HepG2 (cell line): Measurements from ENCODE around the gene PRSS48. TPM values are rescaled to one million over a fixed set of nuclear protein-coding genes. Genes with fewer than 3 reads are reported as not detected.

Experiments
- CBFB ChIP-seq: sonication (generic); formaldehyde crosslinking; IDR thresholded peaks from 2 replicates; pipeline ENCODE4 v1.4.0; 2020; ENCODE audit warnings: missing genetic modification reagents
- CEBPB ChIP-seq: IDR thresholded peaks from 2 replicates; pipeline ENCODE4 v1.6.1; 2011; ENCODE audit warnings: low read depth, low read length, improper control_type of control experiment, borderline replicate concordance
- FOXO4 ChIP-seq: sonication (generic); formaldehyde crosslinking; conservative IDR thresholded peaks from 2 replicates; pipeline ENCODE4 v1.8.1; 2023; ENCODE audit warnings: missing genetic modification reagents
- GTF2F1 ChIP-seq: fragments of 150-350 bp; IDR thresholded peaks from 2 replicates; pipeline ENCODE4 v1.6.1; 2014; ENCODE audit warnings: low read length
- HNF4A ChIP-seq: sonication (generic); formaldehyde crosslinking; IDR thresholded peaks from 2 replicates; pipeline ENCODE4 v1.4.0; 2020; ENCODE audit warnings: missing genetic modification reagents
- HNRNPK ChIP-seq: fragments of 200-400 bp; formaldehyde crosslinking; IDR thresholded peaks from 2 replicates; pipeline ENCODE4 v1.6.1; 2018; ENCODE audit warnings: low read length, low read depth, moderate library complexity, mild to moderate bottlenecking; ENCODE audit not compliant: poor library complexity, severe bottlenecking
- IKZF4 ChIP-seq: sonication (generic); formaldehyde crosslinking; IDR thresholded peaks from 2 replicates; pipeline ENCODE4 v1.5.1; 2020; ENCODE audit warnings: borderline replicate concordance, mild to moderate bottlenecking, low read depth, missing genetic modification reagents; ENCODE audit errors: not compliant biosample characterization
- KDM6A ChIP-seq: IDR thresholded peaks from 2 replicates; pipeline ENCODE4 v1.6.1; 2016; ENCODE audit warnings: low read depth
- KLF15 ChIP-seq: sonication (generic); formaldehyde crosslinking; IDR thresholded peaks from 2 replicates; pipeline ENCODE4 v1.8.1; 2023; ENCODE audit warnings: borderline replicate concordance, mild to moderate bottlenecking, inconsistent platforms, missing genetic modification reagents, mixed read lengths
- MAX ChIP-seq: IDR thresholded peaks from 2 replicates; pipeline ENCODE4 v1.6.1; 2012; ENCODE audit warnings: inconsistent platforms
- MED13 ChIP-seq: sonication (generic); formaldehyde crosslinking; IDR thresholded peaks from 2 replicates; pipeline ENCODE4 v1.5.0; 2020; ENCODE audit warnings: missing genetic modification reagents
- MEF2D ChIP-seq: sonication (generic); formaldehyde crosslinking; IDR thresholded peaks from 2 replicates; pipeline ENCODE4 v1.5.1; 2020; ENCODE audit warnings: mild to moderate bottlenecking, missing genetic modification reagents
- MIXL1 ChIP-seq: IDR thresholded peaks from 2 replicates; pipeline ENCODE4 v1.6.1; 2016
- MTA3 ChIP-seq: sonication (generic); formaldehyde crosslinking; IDR thresholded peaks from 2 replicates; pipeline ENCODE4 v1.4.0; 2020; ENCODE audit warnings: missing genetic modification reagents
- MXD4 ChIP-seq: IDR thresholded peaks from 2 replicates; pipeline ENCODE4 v1.6.1; 2016; ENCODE audit warnings: mild to moderate bottlenecking, missing biosample characterization, missing genetic modification reagents
- PAF1 ChIP-seq: IDR thresholded peaks from 2 replicates; pipeline ENCODE4 v1.6.1; 2016; ENCODE audit warnings: missing genetic modification reagents, missing compliant biosample characterization
- PHF5A ChIP-seq: IDR thresholded peaks from one replicate; pipeline ENCODE4 v1.6.1; 2018; ENCODE audit warnings: low read depth, missing genetic modification reagents; ENCODE audit not compliant: unreplicated experiment
- REPIN1 ChIP-seq: sonication (generic); formaldehyde crosslinking; IDR thresholded peaks from 2 replicates; pipeline ENCODE4 v1.8.0; 2022; ENCODE audit warnings: missing genetic modification reagents, low read depth, mild to moderate bottlenecking, borderline replicate concordance
- SETDB1 ChIP-seq: sonication (generic); formaldehyde crosslinking; IDR thresholded peaks from 2 replicates; pipeline ENCODE4 v1.5.1; 2020; ENCODE audit warnings: missing genetic modification reagents, mild to moderate bottlenecking, borderline replicate concordance
- SNAPC2 ChIP-seq: sonication (generic); formaldehyde crosslinking; IDR thresholded peaks from 2 replicates; pipeline ENCODE4 v1.8.1; 2022; ENCODE audit warnings: mild to moderate bottlenecking, missing genetic modification reagents
- SP4 ChIP-seq: sonication (generic); formaldehyde crosslinking; IDR thresholded peaks from 2 replicates; pipeline ENCODE4 v1.8.1; 2023; ENCODE audit warnings: mild to moderate bottlenecking, missing genetic modification reagents
- ZBED4 ChIP-seq: sonication (generic); formaldehyde crosslinking; IDR thresholded peaks from 2 replicates; pipeline ENCODE4 v1.4.0; 2020; ENCODE audit warnings: missing genetic modification reagents, borderline replicate concordance
- ZFP41 ChIP-seq: sonication (generic); formaldehyde crosslinking; IDR thresholded peaks from 2 replicates; pipeline ENCODE4 v1.4.0; 2020; ENCODE audit warnings: mild to moderate bottlenecking, missing genetic modification reagents, borderline replicate concordance
- ZNF276 ChIP-seq: sonication (generic); formaldehyde crosslinking; IDR thresholded peaks from 2 replicates; pipeline ENCODE4 v1.4.0; 2020; ENCODE audit warnings: mild to moderate bottlenecking, low read depth, missing genetic modification reagents
- ZNF296 ChIP-seq: sonication (generic); formaldehyde crosslinking; conservative IDR thresholded peaks from 2 replicates; pipeline ENCODE4 v1.5.0; 2020; ENCODE audit warnings: mild to moderate bottlenecking, missing genetic modification reagents
- polyA plus RNA-seq, 8 experiments: library from polyadenylated mRNA; depleted of rRNA in 3 of 8; stranded (reverse) in 7 of 8; unstranded in 1 of 8; fragments of >200 nt; fragmentation: Illumina TruSeq in 4 of 8; extraction: Trizol in 4 of 8; gene quantifications; 2 replicates each; pipeline versions ENCODE4 v1.2.1 to v1.2.3, GENCODE V29; 2011 to 2016; ENCODE audit warnings: low read depth in 4 of 8, missing spikeins in 1 of 8, mixed read lengths in 1 of 8; ENCODE audit not compliant: insufficient read depth in 1 of 8
- total RNA-seq, 5 experiments: library from RNA; depleted of rRNA; stranded (reverse); fragments of >200 nt; fragmentation: Illumina TruSeq; extraction: Trizol; gene quantifications; 2 replicates each; pipeline ENCODE4 v1.2.3, GENCODE V29; 2016; ENCODE audit warnings: low read depth in 1 of 5

The PRSS48 gene
- total and polyA plus RNA-seq, 2 of the 13 experiments (the other 11 are each of a cell fraction or from before 2014, with no cell fraction given), result not detected

- TF ChIP-seq KLF15 (CRISPR knock-in tag) (no peak), MXD4 (CRISPR knock-in tag) (no peak), SETDB1 (CRISPR knock-in tag) (no peak), REPIN1 (no peak), ZBED4 (CRISPR knock-in tag) (no peak), MEF2D (CRISPR knock-in tag) (peak; percentile 26; the same call in 1 of the 2 replicates), CBFB (CRISPR knock-in tag) (no peak), FOXO4 (CRISPR knock-in tag) (no peak), PHF5A (CRISPR knock-in tag) (no peak), MED13 (CRISPR knock-in tag) (no peak), MAX (no peak), MIXL1 (CRISPR knock-in tag) (no peak), SP4 (CRISPR knock-in tag) (no peak), PAF1 (CRISPR knock-in tag) (no peak), HNF4A (CRISPR knock-in tag) (0 out of 2 replicates have a peak, but pooled peaks have one; percentile 20), CEBPB (peak; percentile 86), ZNF296 (CRISPR knock-in tag) (no peak), MTA3 (no peak), IKZF4 (no peak), SNAPC2 (CRISPR knock-in tag) (no peak), ZNF276 (no peak), GTF2F1 (no peak), KDM6A (CRISPR knock-in tag) (no peak), ZFP41 (CRISPR knock-in tag) (no peak), HNRNPK (no peak)
These were observed 9.0 kb upstream of the PRSS48 start (continued) for GRCh38 chr4:151267822-151268535.
